ENCODE measurements around the gene SLIT3. TPM values are rescaled to one million over a fixed set of nuclear protein-coding genes. Genes with fewer than 3 reads are reported as not detected.

Gene SLIT3
- total RNA-seq, 3 donors from 2014 or later (not counting 1 experiment from before 2014, with no cell fraction given) = 0.34 to 0.80 TPM; not detected in 1

DNA sequence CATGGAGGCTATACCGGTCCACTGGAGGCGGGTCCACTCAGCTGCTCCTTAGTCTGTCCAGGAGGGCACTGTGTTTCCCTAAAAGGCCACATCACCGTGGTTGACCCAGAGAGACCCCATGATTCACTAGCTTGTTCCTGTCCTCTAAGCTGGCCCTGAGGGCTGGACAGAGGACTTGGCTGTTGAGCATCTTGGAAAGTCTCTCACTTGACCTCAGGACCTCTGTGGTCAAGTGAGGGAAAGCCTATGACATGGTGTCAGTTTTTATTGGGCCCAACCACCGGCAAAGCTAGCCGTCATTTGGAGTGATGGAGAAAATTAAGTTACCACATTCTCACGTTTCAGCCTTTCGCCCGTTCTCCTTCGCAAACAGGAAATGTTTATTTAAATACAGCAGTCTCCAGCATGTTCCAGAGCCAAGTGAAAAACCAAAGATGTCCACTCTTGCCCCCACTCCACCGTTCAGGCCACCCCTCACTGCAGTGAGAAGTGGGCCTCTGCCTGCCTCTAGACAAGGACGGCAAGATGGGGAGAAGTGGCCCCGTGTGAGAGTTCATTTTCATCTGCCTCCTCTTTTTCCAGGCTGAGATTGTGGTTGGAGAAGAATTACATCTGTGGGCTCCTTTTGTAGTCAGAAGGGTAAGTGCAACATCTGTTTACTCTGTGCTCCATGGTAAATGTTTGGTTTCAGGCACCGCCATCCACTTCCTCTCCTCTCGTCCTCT lies 4.4 kb downstream of the SLIT3 start:
- TF ChIP-seq CTCF (IDR thresholded peaks at IDR 0.05) = no peak
- H3K27ac Mint-ChIP-seq = no peak overlapping the region
- no peaks in the 10 kb centered on the region for H3K9me3 Mint-ChIP-seq
- no peaks in the 10 kb centered on the region for H3K27me3 ChIP-seq (ENCODE audit: control insufficient read depth, insufficient read depth, low read length)
- intact Hi-C loops (cut with micrococcal nuclease) = no loop called here
- DNase-seq (no peak), ATAC-seq (no peak)
- H3K4me3 Mint-ChIP-seq = no peak overlapping the region
- 66% methylated on average over 14 of the region's 14 CpGs for WGBS (ENCODE audit: insufficient coverage)
- no peak overlapping the region for H3K4me3 ChIP-seq (ENCODE audit: low read length)
- H3K4me1 ChIP-seq (ENCODE audit: control insufficient read depth, insufficient read depth, low read length) = no peaks in the 10 kb centered on the region
- H3K9me3 ChIP-seq (ENCODE audit: control insufficient read depth, insufficient read depth, low read length) = no peaks in the 10 kb centered on the region
- H3K4me1 Mint-ChIP-seq = no peaks in the 10 kb centered on the region
- no peak overlapping the region for H3K27ac ChIP-seq (ENCODE audit: low read length)
- no peaks in the 10 kb centered on the region for H3K36me3 ChIP-seq (ENCODE audit: control insufficient read depth, insufficient read depth, low read length)
- H3K27me3 Mint-ChIP-seq (ENCODE audit: low read depth in 2 of 2) = peaks cover 23 to 31% of the 10 kb centered on the region in 2 donors
- no peaks in the 10 kb centered on the region for H3K36me3 Mint-ChIP-seq

DNA sequence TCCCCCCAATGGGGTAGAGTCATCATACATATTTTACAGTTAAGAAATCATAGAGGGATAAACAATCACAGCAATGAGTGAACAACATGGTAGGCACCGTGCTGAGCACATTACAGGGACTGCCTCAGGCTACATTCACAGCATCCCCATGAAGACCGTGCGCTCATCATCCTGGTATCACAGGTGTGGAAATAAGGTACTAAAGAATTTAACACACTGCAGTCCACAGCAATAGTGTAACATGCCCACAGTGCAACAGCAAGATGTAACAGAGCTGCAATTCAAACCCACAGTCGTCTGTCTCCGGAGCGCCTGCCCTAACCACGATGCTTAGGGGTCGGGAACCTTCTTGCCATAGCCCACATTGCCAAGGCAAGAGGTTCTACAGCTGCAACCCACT lies 5.6 kb downstream of the SLIT3 start:
- Mint-ChIP-seq H3K27ac (no peak overlapping the region), H3K27me3 (ENCODE audit: low read depth in 2 of 2) (peaks cover 18 to 26% of the 10 kb centered on the region in 2 donors), H3K4me3 (no peak overlapping the region), H3K36me3 (no peaks in the 10 kb centered on the region), H3K4me1 (no peaks in the 10 kb centered on the region), H3K9me3 (no peaks in the 10 kb centered on the region)
- ATAC-seq = no peak
- Histone ChIP-seq H3K9me3 (ENCODE audit: control insufficient read depth, insufficient read depth, low read length) (no peaks in the 10 kb centered on the region), H3K4me1 (ENCODE audit: control insufficient read depth, insufficient read depth, low read length) (no peaks in the 10 kb centered on the region), H3K27ac (ENCODE audit: low read length) (no peak overlapping the region), H3K36me3 (ENCODE audit: control insufficient read depth, insufficient read depth, low read length) (no peaks in the 10 kb centered on the region), H3K4me3 (ENCODE audit: low read length) (no peak overlapping the region), H3K27me3 (ENCODE audit: control insufficient read depth, insufficient read depth, low read length) (no peaks in the 10 kb centered on the region)
- intact Hi-C loops (cut with micrococcal nuclease) = no loop called here
- 77% methylated on average over 8 of the region's 8 CpGs for WGBS (ENCODE audit: insufficient coverage)
- TF ChIP-seq CTCF (IDR thresholded peaks at IDR 0.05) = no peak
- no peak for DNase-seq

GRCh38 chr5:169294621-169295020 lies 6.3 kb downstream of the SLIT3 start:
- no peaks in the 10 kb centered on the region for H3K36me3 Mint-ChIP-seq
- H3K4me3 Mint-ChIP-seq = no peak overlapping the region
- Histone ChIP-seq H3K36me3 (ENCODE audit: control insufficient read depth, insufficient read depth, low read length) (no peaks in the 10 kb centered on the region), H3K27me3 (ENCODE audit: control insufficient read depth, insufficient read depth, low read length) (no peaks in the 10 kb centered on the region), H3K4me1 (ENCODE audit: control insufficient read depth, insufficient read depth, low read length) (no peaks in the 10 kb centered on the region), H3K9me3 (ENCODE audit: control insufficient read depth, insufficient read depth, low read length) (no peaks in the 10 kb centered on the region), H3K27ac (ENCODE audit: low read length) (no peak overlapping the region), H3K4me3 (ENCODE audit: low read length) (no peak overlapping the region)
- intact Hi-C loops (cut with micrococcal nuclease) = no loop called here
- peaks cover 11 to 20% of the 10 kb centered on the region in 2 donors for H3K27me3 Mint-ChIP-seq (ENCODE audit: low read depth in 2 of 2)
- WGBS (ENCODE audit: insufficient coverage) = 88% methylated on average over 5 of the region's 6 CpGs
- no peak overlapping the region for H3K27ac Mint-ChIP-seq
- no peak for ATAC-seq
- DNase-seq = no peak
- no peak for TF ChIP-seq CTCF (IDR thresholded peaks at IDR 0.05)
- no peaks in the 10 kb centered on the region for H3K4me1 Mint-ChIP-seq
- no peaks in the 10 kb centered on the region for H3K9me3 Mint-ChIP-seq

GRCh38 chr5:169291877-169292276 lies 9.1 kb downstream of the SLIT3 start:
- Mint-ChIP-seq H3K27ac (no peak overlapping the region), H3K4me3 (no peak overlapping the region), H3K4me1 (no peaks in the 10 kb centered on the region), H3K36me3 (no peaks in the 10 kb centered on the region), H3K27me3 (ENCODE audit: low read depth in 2 of 2) (peaks cover 0 to 3% of the 10 kb centered on the region in 2 donors), H3K9me3 (no peaks in the 10 kb centered on the region)
- DNase-seq (no peak), ATAC-seq (no peak)
- no peaks in the 10 kb centered on the region for H3K4me1 ChIP-seq (ENCODE audit: control insufficient read depth, insufficient read depth, low read length)
- WGBS (ENCODE audit: insufficient coverage) = 68% methylated on average over 4 of the region's 4 CpGs
- H3K36me3 ChIP-seq (ENCODE audit: control insufficient read depth, insufficient read depth, low read length) = no peaks in the 10 kb centered on the region
- no peak for TF ChIP-seq CTCF (IDR thresholded peaks at IDR 0.05)
- intact Hi-C loops (cut with micrococcal nuclease) = no loop called here
- H3K27ac ChIP-seq (ENCODE audit: low read length) = no peak overlapping the region
- no peak overlapping the region for H3K4me3 ChIP-seq (ENCODE audit: low read length)
- no peaks in the 10 kb centered on the region for H3K27me3 ChIP-seq (ENCODE audit: control insufficient read depth, insufficient read depth, low read length)
- H3K9me3 ChIP-seq (ENCODE audit: control insufficient read depth, insufficient read depth, low read length) = no peaks in the 10 kb centered on the region

All from natural killer cell (primary cell).